K562 treated with DMSO at 1 percent for 48 hours (cell line): ENCODE results near the gene CTNNA3. TPM values are rescaled to one million over a fixed set of nuclear protein-coding genes. Genes with fewer than 3 reads are reported as not detected.

Experiments
- total RNA-seq: library from RNA; unstranded; fragments of 300-600 nt; gene quantifications from 2 replicates; pipeline ENCODE4 v1.2.3, GENCODE V29; 2022; ENCODE audit warnings: low replicate concordance; ENCODE audit errors: extremely low read depth

Gene CTNNA3
- total RNA-seq = not detected in 2 replicates

DNA sequence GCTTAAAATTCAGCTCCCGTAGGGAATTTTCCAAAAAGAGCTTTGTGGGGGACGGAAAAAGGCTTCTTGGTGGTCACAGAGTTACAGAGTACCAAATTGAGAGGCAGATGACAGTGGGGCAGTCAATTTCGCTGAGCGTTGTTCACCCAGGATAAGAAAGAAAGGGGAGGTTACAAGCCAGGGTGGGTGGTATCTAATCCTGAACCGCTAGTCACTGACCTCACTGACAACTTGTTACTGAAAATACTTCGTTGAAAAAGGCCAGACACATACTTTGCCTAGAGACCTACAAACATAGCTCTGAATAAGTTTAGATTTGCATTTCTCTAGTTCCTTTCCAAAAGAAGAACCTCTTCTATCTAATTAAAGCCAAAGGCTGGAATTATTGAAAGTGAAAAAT lies at the start of gene CTNNA3:
CTNNA3 (minus strand) TSS at position 167 of the 400 bp plus-strand sequence.

DNA sequence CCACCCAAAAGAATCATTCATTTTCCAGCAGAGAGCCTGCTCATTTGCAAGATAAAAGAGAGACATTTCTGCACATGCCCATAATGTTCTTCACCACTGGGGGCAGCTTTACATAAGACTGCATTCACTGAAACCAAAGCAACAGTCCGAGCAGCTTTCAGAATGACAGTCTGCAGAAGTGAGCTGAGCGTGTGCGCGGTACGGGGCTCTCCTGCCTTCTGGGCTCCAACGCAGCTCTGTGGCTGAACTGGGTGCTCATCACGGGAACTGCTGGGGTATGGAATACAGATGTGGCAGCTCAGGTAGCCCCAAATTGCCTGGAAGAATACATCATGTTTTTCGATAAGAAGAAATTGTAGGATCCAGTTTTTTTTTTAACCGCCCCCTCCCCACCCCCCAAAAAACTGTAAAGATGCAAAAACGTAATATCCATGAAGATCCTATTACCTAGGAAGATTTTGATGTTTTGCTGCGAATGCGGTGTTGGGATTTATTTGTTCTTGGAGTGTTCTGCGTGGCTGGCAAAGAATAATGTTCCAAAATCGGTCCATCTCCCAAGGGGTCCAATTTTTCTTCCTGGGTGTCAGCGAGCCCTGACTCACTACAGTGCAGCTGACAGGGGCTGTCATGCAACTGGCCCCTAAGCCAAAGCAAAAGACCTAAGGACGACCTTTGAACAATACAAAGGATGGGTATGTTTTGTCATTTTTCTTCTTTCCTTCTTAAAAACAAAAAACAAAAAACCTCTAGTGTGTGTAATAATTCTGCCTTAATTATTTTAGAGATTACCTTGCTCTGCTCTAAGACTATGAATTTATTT lies 769.9 kb downstream of the CTNNA3 start, which contains the start of gene LRRTM3:
LRRTM3 (plus strand) TSS at position 141 of the 820 bp plus-strand sequence.

Other genes with a start within 250 kb of the CTNNA3 start
- not detected in 2 replicates for gene DNAJC12, start 142.0 kb upstream of the CTNNA3 start, total RNA-seq
- not detected in 2 replicates for gene SIRT1, start 188.5 kb upstream of the CTNNA3 start, total RNA-seq